Sigmoid colon (tissue), 4 donors: ENCODE data around the gene HOXA6.

Experiments used
- POLR2A ChIP-seq, 2 donors: fragments of 450-650 bp; IDR thresholded peaks; one replicate each; pipeline ENCODE4 v1.6.1; 2016; ENCODE audit warnings: antibody characterized with exemption in 2 of 2, mild to moderate bottlenecking in 2 of 2, moderate library complexity in 2 of 2
- POLR2AphosphoS5 ChIP-seq, 4 donors: sonication (generic); formaldehyde crosslinking; IDR thresholded peaks; one replicate each; pipeline ENCODE4 v1.6.1; 2017; ENCODE audit warnings: antibody characterized with exemption in 4 of 4
- TF ChIP-seq, protein P1 (sequence below), 4 experiments: fragments of 450-650 bp in 3 of 4; fragments of 200-600 bp in 1 of 4; IDR thresholded peaks; one replicate each; pipeline ENCODE4 v1.5.1; 2016 to 2019; ENCODE audit warnings: antibody characterized with exemption in 4 of 4, mild to moderate bottlenecking in 3 of 4, moderate library complexity in 2 of 4

DNA sequence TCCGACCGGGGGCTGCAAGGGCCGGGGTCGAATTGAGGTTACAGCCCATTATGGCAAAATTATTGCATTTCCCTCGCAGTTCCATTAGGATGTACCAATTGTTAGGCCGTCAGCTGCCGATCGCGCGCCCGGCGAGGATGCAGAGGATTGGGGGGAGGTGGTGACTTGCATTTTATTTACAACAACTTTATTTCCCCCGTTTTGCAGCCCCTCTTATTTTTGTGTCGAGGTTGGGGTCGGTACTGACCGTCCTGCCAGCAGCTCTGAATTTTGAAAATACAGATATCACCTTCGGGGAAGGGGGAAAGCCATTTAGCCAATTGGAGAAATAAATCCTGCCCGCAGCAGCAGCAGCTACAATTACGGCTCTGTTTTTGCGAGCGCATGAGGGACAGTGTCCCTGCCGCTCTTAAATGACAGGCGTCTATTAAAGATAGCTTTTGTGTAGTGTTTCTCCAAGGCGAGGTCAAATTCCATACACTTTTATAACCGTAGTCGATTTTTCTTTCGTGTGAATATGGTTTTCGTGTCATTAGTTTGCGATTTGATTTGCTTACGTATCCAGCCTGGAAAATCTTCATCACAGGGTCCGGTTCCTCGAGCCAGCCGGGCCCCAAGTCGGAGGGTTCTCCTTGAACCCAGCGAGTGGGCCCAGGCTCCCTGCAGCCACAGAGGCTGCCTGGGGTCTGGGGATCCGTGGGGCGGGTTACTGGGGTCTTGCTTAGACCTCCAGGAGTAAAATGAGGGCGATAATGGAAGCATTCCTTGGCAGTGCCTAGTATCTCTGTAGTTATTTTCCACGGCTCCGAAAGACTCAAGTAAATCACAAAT, 3.4 kb downstream of the HOXA6 start:
- TF ChIP-seq, protein P1, sequence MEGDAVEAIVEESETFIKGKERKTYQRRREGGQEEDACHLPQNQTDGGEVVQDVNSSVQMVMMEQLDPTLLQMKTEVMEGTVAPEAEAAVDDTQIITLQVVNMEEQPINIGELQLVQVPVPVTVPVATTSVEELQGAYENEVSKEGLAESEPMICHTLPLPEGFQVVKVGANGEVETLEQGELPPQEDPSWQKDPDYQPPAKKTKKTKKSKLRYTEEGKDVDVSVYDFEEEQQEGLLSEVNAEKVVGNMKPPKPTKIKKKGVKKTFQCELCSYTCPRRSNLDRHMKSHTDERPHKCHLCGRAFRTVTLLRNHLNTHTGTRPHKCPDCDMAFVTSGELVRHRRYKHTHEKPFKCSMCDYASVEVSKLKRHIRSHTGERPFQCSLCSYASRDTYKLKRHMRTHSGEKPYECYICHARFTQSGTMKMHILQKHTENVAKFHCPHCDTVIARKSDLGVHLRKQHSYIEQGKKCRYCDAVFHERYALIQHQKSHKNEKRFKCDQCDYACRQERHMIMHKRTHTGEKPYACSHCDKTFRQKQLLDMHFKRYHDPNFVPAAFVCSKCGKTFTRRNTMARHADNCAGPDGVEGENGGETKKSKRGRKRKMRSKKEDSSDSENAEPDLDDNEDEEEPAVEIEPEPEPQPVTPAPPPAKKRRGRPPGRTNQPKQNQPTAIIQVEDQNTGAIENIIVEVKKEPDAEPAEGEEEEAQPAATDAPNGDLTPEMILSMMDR (IDR thresholded peaks at IDR 0.05), result no peak
- no peak for TF ChIP-seq POLR2A (IDR thresholded peaks at IDR 0.05)
- TF ChIP-seq POLR2AphosphoS5 (IDR thresholded peaks at IDR 0.05), result no peak
